Measurements from ENCODE around the gene EMP2.
"Not testable (repeated sequence)": the region's sequence is repeated elsewhere in the genome, so short reads cannot be mapped to it uniquely, and the experiment has no call there.

The EMP2 gene

GRCh38 chr16:10579575-10579964 is 828 bp downstream of the EMP2 start:
- in situ Hi-C loops (cut with MboI; ENCODE audit: low sequenced_read_pairs): no loop called here

DNA sequence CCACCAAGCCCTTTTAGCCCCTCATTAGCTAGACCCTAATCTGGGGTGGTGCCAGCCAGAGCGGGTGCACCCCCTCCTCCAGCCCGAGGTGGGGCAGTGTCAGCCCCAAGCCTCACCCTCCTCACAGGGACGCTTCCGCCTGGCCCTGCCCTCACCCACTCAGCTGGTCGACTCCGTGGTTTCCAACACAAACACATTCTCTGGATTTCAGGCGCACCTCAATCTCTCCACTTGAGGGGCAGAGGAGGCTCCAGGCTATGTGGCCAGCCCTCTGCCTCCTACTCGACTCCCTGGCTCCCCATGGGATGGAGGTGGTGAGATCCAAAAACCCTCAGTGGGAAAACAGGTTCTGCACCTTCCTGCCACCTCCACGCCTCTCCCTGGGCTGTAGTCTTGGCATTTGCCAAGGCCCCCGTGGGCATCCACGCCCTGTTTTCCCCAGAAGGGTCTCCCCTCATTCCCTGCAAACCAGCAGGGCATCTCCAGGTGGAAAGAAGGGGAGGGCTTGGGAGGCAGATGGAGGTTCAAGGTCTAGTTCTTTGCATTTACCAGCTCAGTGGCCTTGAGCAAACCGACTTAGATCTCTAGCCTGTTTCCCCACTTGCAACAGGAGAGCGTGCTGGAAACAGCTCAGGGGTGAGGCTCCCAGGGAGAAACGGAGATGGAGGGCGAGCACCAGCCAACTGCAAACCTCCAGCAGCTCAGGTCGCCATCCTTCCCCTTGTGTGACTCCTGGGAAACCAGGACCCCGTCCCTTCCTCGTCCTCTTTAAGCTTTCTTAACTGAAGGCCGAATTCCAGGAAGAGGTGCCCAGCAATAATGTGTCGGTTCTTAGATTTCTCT is 1.7 kb downstream of the EMP2 start:
- in situ Hi-C loops (cut with MboI; ENCODE audit: low sequenced_read_pairs): no loop called here

DNA sequence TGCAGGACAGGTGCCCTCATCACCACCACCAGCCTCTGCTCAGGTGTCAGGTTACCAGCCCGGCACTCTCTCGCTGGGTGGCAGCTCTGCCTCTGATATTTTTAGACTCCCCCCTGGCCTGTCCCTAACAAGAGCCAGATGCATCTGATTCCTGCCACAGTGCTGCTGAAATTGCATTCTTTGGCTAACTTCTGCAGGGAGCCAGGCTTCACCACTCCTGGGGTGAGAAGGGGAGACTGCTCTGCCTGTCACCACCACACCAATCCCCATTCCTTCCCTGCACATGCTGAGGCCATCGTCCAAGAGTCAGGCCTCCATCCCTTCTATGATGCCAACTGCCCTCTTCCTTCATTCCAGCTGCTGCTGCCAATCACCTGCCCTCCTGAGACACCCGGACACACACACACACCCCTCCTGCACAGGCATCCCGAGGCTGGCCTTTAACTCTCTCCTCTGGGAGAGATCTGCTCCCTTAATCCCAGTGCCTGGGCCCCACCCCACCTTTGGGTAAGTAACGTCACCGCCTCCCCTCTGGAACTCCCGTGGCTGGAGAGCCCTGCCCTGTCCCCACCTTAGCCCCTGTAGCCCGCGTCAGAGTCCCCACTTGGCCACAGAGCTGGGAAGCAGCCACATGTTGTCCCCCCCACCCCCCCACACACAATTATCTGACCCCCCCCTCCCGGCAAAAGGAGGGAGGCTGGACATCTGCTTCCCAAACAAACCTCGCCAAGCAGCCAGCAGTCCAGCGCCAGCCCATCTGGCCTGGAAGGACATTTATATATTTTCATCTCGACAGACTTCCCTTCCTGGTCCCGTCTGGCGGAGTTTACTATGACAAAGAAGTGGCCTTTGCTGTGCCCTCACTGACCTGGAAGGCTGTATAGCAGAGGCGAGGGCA is 2.8 kb downstream of the EMP2 start:
- in situ Hi-C loops (cut with MboI; ENCODE audit: low sequenced_read_pairs): no loop called here

- in situ Hi-C loops (cut with MboI; ENCODE audit: low sequenced_read_pairs): no loop called here
These were observed 3.8 kb downstream of the EMP2 start for GRCh38 chr16:10576390-10577304.

- in situ Hi-C loops (cut with MboI; ENCODE audit: low sequenced_read_pairs): no loop called here
These were observed 4.8 kb downstream of the EMP2 start for GRCh38 chr16:10575506-10576130.

DNA sequence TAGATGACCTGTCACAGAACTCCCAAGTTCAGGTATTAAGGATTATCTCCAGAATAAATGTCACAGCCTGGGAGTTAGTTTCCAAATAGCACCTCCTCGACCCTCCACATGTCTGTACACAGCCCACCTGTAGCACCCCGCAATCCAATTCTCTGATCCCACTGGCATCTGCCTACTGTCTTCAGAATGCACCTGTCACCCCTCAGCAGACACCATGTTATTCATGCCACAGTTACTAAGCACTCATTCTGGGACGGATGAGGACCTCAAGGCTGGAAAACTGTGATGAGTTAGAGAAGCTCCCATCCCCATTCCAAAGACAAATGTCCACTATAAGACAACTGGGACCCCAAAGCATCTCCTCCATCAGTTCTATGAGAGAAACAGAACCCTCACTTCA is 7.8 kb downstream of the EMP2 start:
- in situ Hi-C loops (cut with MboI; ENCODE audit: low sequenced_read_pairs): no loop called here

DNA sequence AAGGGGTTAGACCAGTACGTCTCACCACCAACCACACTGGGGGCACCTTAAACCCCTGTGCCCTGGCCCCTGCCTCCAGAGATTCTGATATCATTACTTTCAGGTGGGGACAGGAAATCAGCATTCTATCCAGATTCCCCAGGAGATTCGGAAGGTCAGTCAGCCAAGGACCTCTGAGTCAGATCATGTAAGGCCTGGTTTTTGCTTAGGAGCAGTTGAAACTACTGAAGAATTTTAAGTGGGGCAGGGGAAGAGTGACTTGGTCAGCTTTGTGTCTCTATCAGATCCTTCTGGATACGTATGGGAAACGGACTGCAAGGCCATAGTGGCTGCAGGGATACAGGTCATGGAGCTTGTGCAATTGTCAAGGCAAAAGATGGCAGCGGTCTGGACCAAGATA is 9.0 kb downstream of the EMP2 start:
- in situ Hi-C loops (cut with MboI; ENCODE audit: low sequenced_read_pairs): no loop called here

GRCh38 chr16:10569621-10570020 is 10.8 kb downstream of the EMP2 start:
- in situ Hi-C loops (cut with MboI; ENCODE audit: low sequenced_read_pairs): no loop called here

GRCh38 chr16:10566613-10567012 is 13.8 kb downstream of the EMP2 start:
- in situ Hi-C loops (cut with MboI; ENCODE audit: low sequenced_read_pairs): no loop called here

- in situ Hi-C loops (cut with MboI; ENCODE audit: low sequenced_read_pairs): no loop called here
These were observed 15.2 kb downstream of the EMP2 start for GRCh38 chr16:10565167-10565566.

- in situ Hi-C loops (cut with MboI; ENCODE audit: low sequenced_read_pairs): no loop called here
These were observed 15.8 kb downstream of the EMP2 start for GRCh38 chr16:10564591-10564990.

- in situ Hi-C loops (cut with MboI; ENCODE audit: low sequenced_read_pairs): no loop called here
These were observed 18.0 kb downstream of the EMP2 start for GRCh38 chr16:10562361-10562899.

- in situ Hi-C loops (cut with MboI; ENCODE audit: low sequenced_read_pairs): no loop called here
These were observed 19.0 kb downstream of the EMP2 start for GRCh38 chr16:10561425-10561824.

DNA sequence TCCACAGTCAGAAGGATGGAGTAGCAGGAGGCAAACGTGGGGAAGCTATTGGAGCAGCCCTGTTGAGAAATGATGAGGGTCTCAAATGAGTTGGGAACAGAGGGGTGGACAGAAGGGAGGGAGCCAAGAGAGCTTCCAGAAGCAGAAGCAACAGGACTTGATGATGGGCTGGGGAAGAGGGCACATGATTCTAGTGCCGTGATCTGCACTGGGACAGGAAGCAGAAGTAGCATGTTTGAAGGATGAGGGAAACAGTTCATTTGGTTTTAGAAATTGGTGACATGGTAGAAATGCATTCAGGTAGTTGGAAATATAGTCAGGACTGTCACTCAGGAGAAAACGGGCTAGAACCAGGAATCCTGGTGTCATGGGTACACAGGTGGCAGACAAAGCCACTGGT is 19.4 kb downstream of the EMP2 start:
- in situ Hi-C loops (cut with MboI; ENCODE audit: low sequenced_read_pairs): no loop called here

DNA sequence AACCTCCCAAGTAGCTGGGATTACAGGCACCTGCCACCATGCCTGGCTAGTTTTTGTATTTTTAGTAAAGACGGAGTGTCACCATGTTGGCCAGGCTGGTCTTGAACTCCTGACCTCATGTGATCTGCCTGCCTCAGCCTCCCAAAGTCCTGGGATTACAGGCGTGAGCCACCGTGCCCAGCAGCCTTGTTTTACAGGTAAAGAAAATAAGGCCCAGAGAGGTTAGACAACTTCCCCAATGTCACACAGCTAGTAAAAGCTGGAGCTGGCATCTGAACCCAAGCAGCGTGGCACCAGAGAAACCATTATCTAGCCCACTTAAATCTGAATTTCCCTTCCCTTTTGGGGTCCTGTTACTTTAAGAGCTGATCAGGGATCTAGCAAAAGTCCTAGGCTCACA is 20.6 kb downstream of the EMP2 start:
- in situ Hi-C loops (cut with MboI; ENCODE audit: low sequenced_read_pairs): not testable (repeated sequence)

GRCh38 chr16:10558746-10559641 is 21.4 kb downstream of the EMP2 start:
- in situ Hi-C loops (cut with MboI; ENCODE audit: low sequenced_read_pairs): no loop called here

- in situ Hi-C loops (cut with MboI; ENCODE audit: low sequenced_read_pairs): no loop called here
These were observed 22.1 kb downstream of the EMP2 start for GRCh38 chr16:10558305-10558704.

DNA sequence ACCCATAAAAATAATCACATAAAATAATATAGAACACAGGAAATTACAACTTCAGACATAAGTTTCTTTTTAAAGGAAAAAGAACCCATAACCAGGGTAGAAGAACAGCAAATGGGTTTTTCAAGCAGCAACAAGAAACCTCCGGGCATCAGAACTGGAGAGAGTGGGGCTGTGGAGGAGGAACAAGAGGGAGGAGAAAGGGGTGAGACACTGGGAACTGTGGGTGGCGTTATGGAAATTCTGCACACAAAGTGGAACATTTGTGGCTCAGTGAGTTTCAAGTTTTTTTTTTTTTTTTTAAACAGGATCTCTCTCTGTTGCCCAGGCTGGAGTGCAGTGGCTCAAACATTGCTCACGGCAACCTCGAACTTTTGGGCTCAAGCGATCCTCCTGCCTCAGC is 22.6 kb downstream of the EMP2 start:
- in situ Hi-C loops (cut with MboI; ENCODE audit: low sequenced_read_pairs): no loop called here

DNA sequence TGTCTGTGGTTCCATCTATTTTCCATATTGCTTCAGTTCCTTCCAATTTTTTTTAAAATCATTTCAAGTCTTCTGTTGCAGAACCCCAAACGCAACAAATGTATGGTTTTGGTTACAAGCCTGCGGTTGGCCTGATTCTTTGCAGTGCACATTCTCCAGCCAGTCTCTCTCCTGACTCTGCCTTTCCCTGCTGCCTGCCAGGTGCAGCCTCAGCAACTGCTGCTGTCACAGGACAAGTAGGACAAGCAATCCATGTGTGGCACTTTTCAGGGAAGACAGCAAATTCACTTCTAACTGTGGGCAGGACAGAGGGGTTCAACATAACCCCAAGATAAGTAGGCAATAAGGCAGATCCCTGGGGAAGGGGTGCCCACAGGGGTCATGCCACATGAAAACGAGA is 24.2 kb downstream of the EMP2 start:
- in situ Hi-C loops (cut with MboI; ENCODE audit: low sequenced_read_pairs): no loop called here
